NCI-H524 (cell line): Measurements from ENCODE around the gene CEP126.

ENCODE experiments used
- DNase-seq, 2 experiments: peaks; one replicate each; lab custom pipeline; 2025; lab: John Stamatoyannopoulos, UW

CEP126 gene, protein sequence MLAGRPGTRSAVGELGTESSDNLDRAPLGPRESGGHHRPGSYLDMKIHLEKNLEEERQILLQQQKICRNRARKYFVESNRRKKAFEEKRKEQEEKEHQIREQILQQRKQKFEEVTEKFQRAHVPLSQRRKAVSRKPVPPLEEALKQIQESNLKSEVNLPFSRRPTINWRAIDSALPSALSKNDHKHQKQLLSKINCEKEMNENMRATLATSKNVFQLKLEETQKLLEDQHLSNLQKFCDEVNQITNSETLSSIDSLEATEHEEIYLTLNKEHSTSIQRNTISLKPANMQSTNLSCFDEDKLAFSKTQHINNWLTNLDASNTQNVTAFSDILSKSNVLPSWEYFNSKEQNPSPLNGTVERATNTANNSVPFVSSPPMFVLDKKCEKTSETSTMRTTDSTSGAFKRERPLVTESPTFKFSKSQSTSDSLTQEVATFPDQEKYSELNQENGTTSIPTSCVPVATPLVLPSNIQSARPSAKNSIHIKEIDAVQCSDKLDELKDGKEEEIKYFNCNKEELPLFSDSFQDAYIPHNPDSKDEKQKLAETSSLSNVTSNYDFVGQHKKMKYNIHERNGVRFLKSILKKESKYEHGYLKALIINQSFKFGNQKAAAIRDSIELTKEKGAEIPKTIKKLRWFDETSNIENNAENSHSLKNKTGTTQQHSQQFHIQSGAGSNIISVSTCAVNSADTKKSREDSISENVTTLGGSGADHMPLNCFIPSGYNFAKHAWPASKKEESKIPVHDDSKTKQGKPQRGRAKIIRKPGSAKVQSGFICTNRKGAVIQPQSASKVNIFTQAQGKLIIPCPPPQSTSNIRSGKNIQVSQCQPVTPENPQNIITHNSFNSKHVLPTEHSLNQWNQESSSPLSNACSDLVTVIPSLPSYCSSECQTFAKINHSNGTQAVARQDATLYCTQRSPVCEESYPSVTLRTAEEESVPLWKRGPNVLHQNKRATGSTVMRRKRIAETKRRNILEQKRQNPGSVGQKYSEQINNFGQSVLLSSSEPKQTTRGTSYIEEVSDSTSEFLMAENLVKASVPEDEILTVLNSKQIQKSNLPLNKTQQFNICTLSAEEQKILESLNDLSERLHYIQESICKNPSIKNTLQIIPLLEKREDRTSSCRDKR

GRCh38 chr11:101914738-101915426 lies at the start of gene CEP126:
CEP126 (plus strand) TSS chr11:101915010; CDS start chr11:101915285, 275 bp downstream.
- DNase-seq: peak; percentile 80 to 89

DNA sequence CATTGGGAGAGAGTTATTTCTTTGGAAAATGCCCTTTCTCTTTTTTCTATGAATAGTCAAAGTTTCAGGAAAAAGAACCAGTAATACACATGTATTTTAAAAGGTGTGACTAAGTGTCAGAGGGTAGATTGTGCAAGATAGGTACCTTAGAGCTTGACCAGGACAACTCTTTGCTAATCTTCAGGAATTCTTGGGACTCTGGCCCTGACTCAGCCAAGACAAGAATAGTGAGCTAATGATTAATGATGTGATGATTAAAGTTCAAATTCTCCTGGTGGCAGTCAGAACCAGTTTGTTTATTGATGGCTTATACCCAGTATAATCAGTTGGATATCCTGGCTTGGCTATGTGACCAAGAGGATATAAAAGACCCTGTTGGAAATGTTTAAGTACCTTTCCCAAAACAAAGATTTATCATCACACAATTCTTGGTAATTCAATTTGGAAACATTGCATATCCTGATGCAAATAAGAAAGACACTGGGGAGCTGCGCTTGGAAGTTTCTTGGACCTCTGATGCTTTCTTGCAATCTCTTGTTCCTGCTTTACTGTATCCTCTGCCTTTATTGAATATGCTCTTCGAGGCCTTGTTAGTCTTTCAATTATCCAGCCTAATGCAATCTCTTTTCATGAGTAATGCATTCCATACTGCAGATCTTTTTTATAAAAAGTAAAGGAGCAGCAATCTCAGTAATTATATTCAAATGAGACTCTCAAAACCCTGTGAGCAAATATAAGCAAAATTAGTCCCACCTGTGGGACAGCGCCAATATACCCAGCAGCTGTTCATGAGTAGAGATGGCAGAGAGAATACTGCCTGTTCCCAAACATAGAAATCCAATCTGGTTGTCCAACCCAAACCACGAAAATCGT lies 48.0 kb upstream of the CEP126 start:
- DNase-seq: no peak

DNA sequence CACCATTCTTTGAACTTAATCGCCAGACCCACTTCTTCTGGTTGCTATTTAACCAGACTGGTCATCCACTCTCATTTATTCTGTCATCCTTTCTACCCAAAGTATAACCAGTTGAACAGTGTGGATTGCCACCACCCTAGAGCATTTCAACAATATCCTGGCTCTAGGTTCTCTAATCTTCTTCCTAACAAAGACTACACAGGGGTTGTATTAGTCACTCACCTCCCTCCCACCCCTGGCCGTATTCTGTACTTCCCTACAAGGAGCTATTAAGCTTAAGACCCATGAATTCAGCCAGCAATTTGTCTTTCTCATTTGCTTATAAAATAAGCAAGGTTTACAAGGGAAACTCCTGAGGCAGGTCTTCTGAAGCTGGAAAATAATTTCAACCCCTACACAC lies 46.9 kb upstream of the CEP126 start:
- no peak for DNase-seq

GRCh38 chr11:101870510-101870909 lies 44.3 kb upstream of the CEP126 start:
- DNase-seq: no peak

DNA sequence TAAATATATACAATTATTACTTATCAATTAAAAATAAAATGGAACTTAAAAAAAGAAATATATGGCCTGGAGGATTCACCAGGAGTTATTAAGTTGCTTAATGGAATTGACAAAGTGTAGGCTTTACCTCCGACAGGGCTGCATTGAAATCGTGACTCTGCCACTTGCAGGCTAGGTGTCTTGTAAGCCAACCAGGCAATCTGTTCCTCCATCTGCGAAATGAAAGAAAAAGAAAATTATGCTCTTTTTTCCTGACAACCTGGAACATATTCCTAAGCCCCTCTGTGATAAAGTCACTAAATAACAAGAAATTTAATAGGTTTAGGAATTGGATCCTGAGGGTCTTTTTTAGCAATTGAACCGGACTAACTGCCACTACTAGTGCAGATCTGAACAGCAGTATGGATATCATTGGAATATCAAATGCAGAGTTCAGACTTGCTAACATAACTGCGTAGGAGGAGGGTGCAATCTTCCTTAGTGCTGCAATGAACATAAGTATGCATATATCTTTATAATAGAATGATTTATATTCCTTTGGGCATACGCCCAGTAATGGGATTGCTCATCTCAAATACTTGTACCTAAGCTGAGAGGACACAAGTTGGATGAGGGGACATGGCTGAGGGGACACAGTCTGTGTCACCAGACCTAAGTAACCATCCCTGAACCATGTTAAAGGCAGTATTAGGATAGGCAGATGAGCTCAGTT lies 42.5 kb upstream of the CEP126 start:
- no peak for DNase-seq

- DNase-seq: peak in 1 of 2 experiments; percentile 42
Measured at GRCh38 chr11:101880222-101880621, 34.6 kb upstream of the CEP126 start.

DNA sequence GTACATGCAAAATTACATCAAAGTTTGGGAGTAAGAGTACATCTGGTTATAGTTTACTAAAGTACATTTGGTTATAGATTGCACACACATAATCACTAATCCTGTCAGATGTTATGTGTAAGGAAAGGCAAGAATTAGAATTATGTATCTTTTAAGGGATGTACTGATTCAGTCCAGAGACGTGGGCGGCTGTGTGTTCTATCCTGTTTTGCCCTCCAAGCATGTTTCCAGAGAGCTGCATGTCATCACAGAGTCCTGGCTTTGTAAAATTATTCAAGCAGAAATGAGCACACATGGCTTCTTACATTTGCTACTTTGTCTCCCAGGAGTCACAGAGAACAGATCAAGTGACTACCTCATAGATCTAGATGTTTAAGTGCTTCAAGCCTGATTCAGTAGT lies 33.2 kb upstream of the CEP126 start:
- DNase-seq: no peak

- no peak for DNase-seq
Measured at GRCh38 chr11:101885631-101886030, 29.2 kb upstream of the CEP126 start.

DNA sequence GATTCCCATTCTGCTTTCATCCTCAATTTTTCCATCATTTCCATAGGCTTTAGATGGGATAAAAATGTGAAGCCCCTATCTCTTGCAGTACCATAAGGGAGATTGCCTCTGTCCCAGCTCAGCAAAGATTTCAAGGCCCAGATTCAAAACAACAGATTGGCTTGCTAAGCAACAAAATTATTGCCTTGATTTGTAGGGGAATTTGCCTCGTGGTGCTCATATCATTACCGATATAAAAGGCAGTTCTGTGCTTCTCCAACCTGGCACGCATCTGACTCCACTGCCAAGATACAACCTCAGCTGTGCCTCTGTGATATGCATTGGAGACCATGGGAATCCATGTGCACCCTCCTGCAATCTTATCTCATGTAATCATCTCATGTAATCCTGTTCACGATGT lies 25.0 kb upstream of the CEP126 start:
- DNase-seq: no peak

DNA sequence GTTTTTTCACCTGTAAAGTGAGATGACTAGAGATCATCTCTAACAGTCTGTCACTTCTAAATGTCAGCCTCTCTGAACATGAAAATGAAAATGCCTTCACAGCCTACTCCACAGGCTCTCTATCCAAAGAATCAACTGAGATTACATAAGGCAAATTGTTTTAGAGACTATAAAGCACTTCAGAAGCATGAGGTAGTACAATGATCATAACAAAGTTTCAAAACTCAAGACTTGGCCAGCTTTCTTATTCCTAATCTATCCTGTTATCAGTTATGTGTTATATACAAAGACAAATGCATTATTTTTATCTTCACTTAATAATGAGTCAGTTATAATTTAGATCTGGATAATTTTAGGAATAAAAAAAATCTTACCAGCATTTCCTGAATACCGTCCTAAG lies 20.3 kb upstream of the CEP126 start:
- no peak for DNase-seq

- DNase-seq: no peak
Measured at GRCh38 chr11:101907815-101908214, 7.0 kb upstream of the CEP126 start.

GRCh38 chr11:101909087-101909486 lies 5.7 kb upstream of the CEP126 start:
- no peak for DNase-seq

- no peak for DNase-seq
Measured at GRCh38 chr11:101912823-101913284, 2.0 kb upstream of the CEP126 start.

- no peak for DNase-seq
Measured at GRCh38 chr11:101913656-101914055, 1.2 kb upstream of the CEP126 start.

DNA sequence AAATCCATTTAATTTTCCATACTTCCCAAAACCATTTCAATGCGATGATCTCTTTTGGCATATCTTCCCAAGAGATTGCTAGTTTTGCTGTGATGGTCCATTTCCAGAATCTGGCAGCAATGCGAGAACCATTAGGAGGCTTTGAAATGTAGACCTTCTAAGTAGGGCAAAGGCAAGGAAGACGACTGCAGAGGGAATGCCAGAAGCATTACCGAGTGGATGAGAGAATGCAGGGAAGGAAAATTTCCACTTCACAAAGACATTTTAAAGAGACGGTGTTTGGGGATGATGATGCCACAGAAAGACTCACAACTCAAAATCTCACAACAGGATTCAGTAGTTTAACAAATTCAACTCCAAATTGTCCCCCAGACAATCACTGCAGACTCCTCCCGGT lies 471 bp upstream of the CEP126 start:
- no peak for DNase-seq

- DNase-seq: no peak
Measured at GRCh38 chr11:101915791-101916291, 1.0 kb downstream of the CEP126 start.

GRCh38 chr11:101916422-101916821 lies 1.6 kb downstream of the CEP126 start, which contains the start of gene ANGPTL5:
ANGPTL5 (minus strand) TSS chr11:101916522; CDS start chr11:101907909, 8,613 bp downstream.
- no peak for DNase-seq

DNA sequence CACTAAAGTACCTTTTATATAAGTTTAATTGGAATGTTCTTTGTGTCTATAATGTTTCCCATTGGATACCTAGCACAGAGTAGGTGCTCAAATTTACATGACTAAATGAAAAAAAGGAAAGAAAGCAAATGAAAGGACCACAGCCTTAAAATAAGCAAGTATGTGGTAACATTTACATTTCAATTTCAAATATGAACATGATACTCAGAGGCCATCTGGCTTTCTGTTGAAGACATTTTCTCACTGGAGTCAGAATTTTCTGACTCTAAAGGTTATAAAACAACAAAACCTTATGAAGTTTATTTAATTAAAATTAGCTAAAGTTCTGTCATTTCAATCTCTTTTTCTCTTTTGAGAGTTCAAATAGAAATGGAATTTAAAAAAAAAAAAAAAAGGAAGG lies 2.4 kb downstream of the CEP126 start:
- DNase-seq: no peak

DNA sequence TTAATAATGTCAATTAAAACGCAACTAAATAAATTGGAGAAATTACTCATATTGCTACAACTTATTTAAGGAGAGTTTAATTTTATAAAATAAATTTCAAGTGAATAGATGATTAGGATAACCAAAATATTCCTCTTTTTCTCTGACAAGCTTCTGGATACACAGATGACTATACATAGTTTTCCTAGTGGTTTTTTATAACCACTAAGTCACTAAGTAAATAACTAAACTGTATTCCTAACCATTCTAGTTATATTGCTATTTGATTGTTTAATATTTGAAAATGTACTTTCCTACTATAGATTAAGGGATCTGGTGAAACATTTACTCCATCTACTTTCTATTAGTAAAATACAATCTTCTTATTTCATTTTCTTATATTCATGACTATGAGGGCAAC lies 6.2 kb downstream of the CEP126 start:
- DNase-seq: no peak

GRCh38 chr11:101923554-101923953 lies 8.7 kb downstream of the CEP126 start:
- DNase-seq: no peak
